Astrocyte of the spinal cord (primary cell): Measurements from ENCODE around the gene SEC22A.

Experiments used
- DNase-seq: peaks from one replicate; pipeline ENCODE4 v3.0.0; 2011; ENCODE audit warnings: low read depth, low spot score
- H3K4me3 ChIP-seq: 2 replicates; pipeline ENCODE4 v1.5.1; 2011; ENCODE audit warnings: low read depth, mild to moderate bottlenecking, low read length, moderate library complexity
- CTCF ChIP-seq: IDR thresholded peaks from 2 replicates; pipeline ENCODE4 v1.5.1; 2012; ENCODE audit warnings: low read depth, mild to moderate bottlenecking, low read length, inconsistent platforms
- in situ Hi-C: cut with HindIII; loops from 2 replicates; pipeline ENCODE4 v1.10.0; 2017; ENCODE audit warnings: low sequenced_read_pairs

The SEC22A gene

GRCh38 chr3:123201557-123202427, at the start of gene SEC22A:
SEC22A (plus strand) TSS chr3:123201943; CDS start chr3:123209218, 7,275 bp downstream.
- in situ Hi-C loops: no loop called here
- DNase-seq: peak; percentile 93
- TF ChIP-seq CTCF: no peak
- peak within 1 kb of the TSS; percentile 77 for H3K4me3 ChIP-seq

- DNase-seq: no peak
- in situ Hi-C loops: no loop called here
- TF ChIP-seq CTCF: no peak
- H3K4me3 ChIP-seq: no peak overlapping the region
Measured at GRCh38 chr3:123152687-123153086, 49.1 kb upstream of the SEC22A start.

GRCh38 chr3:123153125-123154019, 48.4 kb upstream of the SEC22A start:
- in situ Hi-C loops: no loop called here
- TF ChIP-seq CTCF: no peak
- DNase-seq: no peak
- H3K4me3 ChIP-seq: no peak overlapping the region

- no peak overlapping the region for H3K4me3 ChIP-seq
- no peak for DNase-seq
- TF ChIP-seq CTCF: no peak
- in situ Hi-C loops: no loop called here
Measured at GRCh38 chr3:123154020-123154985, 47.4 kb upstream of the SEC22A start.

- H3K4me3 ChIP-seq: no peak overlapping the region
- DNase-seq: no peak
- TF ChIP-seq CTCF: no peak
- in situ Hi-C loops: no loop called here
Measured at GRCh38 chr3:123155471-123156011, 46.2 kb upstream of the SEC22A start.
